K562 (cell line): ENCODE results near the gene IQGAP3. TPM values are rescaled to one million over a fixed set of nuclear protein-coding genes. Genes with fewer than 3 reads are reported as not detected.

Experiments used
- ATAC-seq: fragments of 200-7000 bp; cut with Tn5 transposase; 3 replicates; pipeline ENCODE4 v1.9.1; 2020; ENCODE audit warnings: moderate library complexity
- BruUV-seq: library from RNA; stranded (reverse); fragments of 400-500 nt; replicated peaks from 2 replicates; lab custom pipeline; 2021; lab: Mats Ljungman, UMichigan
- CTCF ChIA-PET: fragments of 300-600 bp; formaldehyde crosslinking; extraction: SDS; loops from one replicate; lab custom pipeline; 2021; ENCODE audit warnings: low intra/inter-chr PET ratio; lab: Yijun Ruan, JAX
- POLR2A ChIA-PET: fragments of 300-600, 350-650 bp; sonication (Branson Sonifier 250); formaldehyde crosslinking; extraction: SDS; loops from one replicate; lab custom pipeline; 2021; ENCODE audit warnings: antibody characterized with exemption, inconsistent platforms; lab: Yijun Ruan, JAX
- DNase-seq, 4 experiments: peaks; one replicate each; pipeline versions ENCODE4 v3.0.0 to v3.0.0-alpha.2; 2011 to 2018; ENCODE audit warnings: low spot score in 3 of 4, mixed read lengths in 3 of 4; ENCODE audit errors: extremely low read depth in 1 of 4
- FAIRE-seq: peaks from 2 replicates; lab custom pipeline; 2011; peaks lifted over from hg19 to GRCh38; lab: Jason Lieb, UNC
- H2AFZ ChIP-seq: 2 replicates; pipeline ENCODE4 v1.6.0; 2011; ENCODE audit warnings: low read depth, low read length, control low read depth, inconsistent platforms
- H3K27ac ChIP-seq: fragments of 200-600 bp; 3 replicates; pipeline ENCODE4 v1.8.0; 2011; ENCODE audit warnings: low read depth, mild to moderate bottlenecking, control low read depth, inconsistent platforms, low read length, moderate library complexity, mixed read lengths; ENCODE audit errors: extremely low read depth
- H3K27me3 ChIP-seq, 2 experiments: fragments of 300-600 bp in 1 of 2; 2 replicates in 1 of 2; 3 replicates in 1 of 2; pipeline versions ENCODE4 v1.6.0 to v1.8.0; 2011; ENCODE audit warnings: inconsistent platforms in 2 of 2, low read length in 2 of 2, mild to moderate bottlenecking in 1 of 2, mixed read lengths in 1 of 2, moderate library complexity in 1 of 2; ENCODE audit not compliant: control insufficient read depth in 2 of 2, insufficient read depth in 2 of 2
- H3K36me3 ChIP-seq: fragments of 300-600 bp; 3 replicates; pipeline ENCODE4 v1.8.0; 2011; ENCODE audit warnings: mild to moderate bottlenecking, low read length, inconsistent platforms; ENCODE audit not compliant: control insufficient read depth, insufficient read depth
- H3K4me1 ChIP-seq, 2 experiments: fragments of 200-600 bp in 1 of 2; replicated peaks in 1 of 2; 2 replicates in 1 of 2; 3 replicates in 1 of 2; pipeline versions ENCODE4 v1.5.1 to v1.8.0; 2011; ENCODE audit warnings: inconsistent platforms in 2 of 2, low read length in 2 of 2, mild to moderate bottlenecking in 1 of 2, mixed read lengths in 1 of 2, moderate library complexity in 1 of 2; ENCODE audit not compliant: control insufficient read depth in 2 of 2, insufficient read depth in 2 of 2
- H3K4me2 ChIP-seq: 2 replicates; pipeline ENCODE4 v1.6.1; 2011; ENCODE audit warnings: low read length, control low read depth, inconsistent platforms, mixed read lengths; ENCODE audit not compliant: insufficient read depth
- H3K4me3 ChIP-seq: fragments of 200-600 bp; sonication (generic), shearing (Covaris generic); 2 replicates; pipeline ENCODE4 v1.5.1; 2016; ENCODE audit warnings: control low read depth, inconsistent platforms
- H3K79me2 ChIP-seq: fragments of 200-600 bp; 3 replicates; pipeline ENCODE4 v1.8.0; 2011; ENCODE audit warnings: low read length, inconsistent platforms; ENCODE audit not compliant: control insufficient read depth, insufficient read depth
- H3K9ac ChIP-seq, 2 experiments: 2 replicates each; pipeline versions ENCODE4 v1.6.0 to v1.6.1; 2011; ENCODE audit warnings: low read depth in 2 of 2, low read length in 2 of 2, control low read depth in 1 of 2, inconsistent platforms in 1 of 2, mild to moderate bottlenecking in 1 of 2, mixed read lengths in 1 of 2; ENCODE audit not compliant: insufficient read depth in 1 of 2
- H3K9me1 ChIP-seq: one replicate; pipeline ENCODE4 v1.6.0; 2011; ENCODE audit warnings: inconsistent platforms, mild to moderate bottlenecking, low read length, moderate library complexity; ENCODE audit not compliant: control insufficient read depth, insufficient read depth
- H3K9me3 ChIP-seq: replicated peaks from 2 replicates; pipeline ENCODE4 v1.5.1; 2011; ENCODE audit warnings: low read depth, low read length, inconsistent platforms; ENCODE audit not compliant: control insufficient read depth, insufficient read depth
- H4K20me1 ChIP-seq: replicated peaks from 2 replicates; pipeline ENCODE4 v1.6.1; 2011; ENCODE audit warnings: low read length, inconsistent platforms, mixed read lengths; ENCODE audit not compliant: control insufficient read depth, insufficient read depth
- BCL6 ChIP-seq: fragments of 250-450 bp; sonication (Bioruptor Pico); IDR thresholded peaks from 2 replicates; pipeline ENCODE4 v1.4.0; 2020
- ETS1 ChIP-seq: conservative IDR thresholded peaks from 2 replicates; pipeline ENCODE4 v1.6.1; 2011; ENCODE audit warnings: low read depth, mild to moderate bottlenecking, low read length; ENCODE audit not compliant: control insufficient read depth
- PBX2 ChIP-seq, 2 experiments: IDR thresholded peaks in 1 of 2; conservative IDR thresholded peaks in 1 of 2; 2 replicates each; pipeline ENCODE4 v1.6.1; 2016; ENCODE audit warnings: low read depth in 2 of 2, mild to moderate bottlenecking in 1 of 2, missing compliant biosample characterization in 1 of 2, missing genetic modification characterization in 1 of 2, moderate library complexity in 1 of 2
- ZNF79 ChIP-seq: fragments of 250-450 bp; sonication (Bioruptor Pico); IDR thresholded peaks from 2 replicates; pipeline ENCODE4 v1.4.0; 2020; ENCODE audit warnings: low read depth, mild to moderate bottlenecking, moderate library complexity
- WGBS: fragments of 100-300 bp; shearing (Covaris generic); methylation state at CpG from one replicate; pipeline ENCODE4 v1.1.6; 2016; ENCODE audit warnings: low coverage, mixed read lengths; ENCODE audit not compliant: insufficient coverage; ENCODE audit errors: missing lambda C conversion rate; 5-methylcytosine and 5-hydroxymethylcytosine counted together
- in situ Hi-C: fragments of 300-500 bp; cut with MboI; formaldehyde crosslinking; loops from 4 replicates; pipeline ENCODE4 v1.15.0; 2018; ENCODE audit warnings: inconsistent platforms, mixed read lengths
- intact Hi-C: fragments of 100-400 bp; cut with micrococcal nuclease; formaldehyde crosslinking; loops from 2 replicates; pipeline ENCODE4 v1.14.2; 2022
- polyA plus RNA-seq, 8 experiments: library from polyadenylated mRNA; depleted of rRNA in 4 of 8; stranded (reverse) in 5 of 8; unstranded in 3 of 8; fragments of >200 nt; fragmentation: Nextera tagmentation in 2 of 8; fragmentation: Illumina TruSeq in 1 of 8; extraction: Ambion mirVana in 2 of 8; extraction: Trizol in 1 of 8; gene quantifications; 2 replicates each; pipeline versions ENCODE4 v1.2.1 to v1.2.3, GENCODE V29; 2011 to 2014; ENCODE audit warnings: inconsistent platforms in 1 of 8, missing spikeins in 1 of 8
- total RNA-seq, 7 experiments: library from RNA; depleted of rRNA in 6 of 7; stranded (reverse); fragments of >200 nt in 6 of 7; fragmentation: Illumina TruSeq in 2 of 7; extraction: Trizol in 2 of 7; gene quantifications; 2 replicates each; pipeline versions ENCODE4 v1.2.1 to v1.2.3, GENCODE V29; 2011 to 2021; ENCODE audit warnings: low replicate concordance in 1 of 7
- TF ChIP-seq, protein P1 (sequence below), 2 experiments: fragments of 450-650 bp in 1 of 2; sonication (generic) in 1 of 2; formaldehyde crosslinking in 1 of 2; IDR thresholded peaks; 2 replicates each; pipeline versions ENCODE4 v1.7.1 to v1.9.0; 2016 to 2022; ENCODE audit warnings: inconsistent platforms in 1 of 2, mild to moderate bottlenecking in 1 of 2, missing genetic modification reagents in 1 of 2

The IQGAP3 gene
- total and polyA plus RNA-seq, 9 of the 15 experiments (the other 6 are each of a cell fraction or from before 2014, with no cell fraction given): 1.4 to 16.6 (median 11.9) TPM

DNA sequence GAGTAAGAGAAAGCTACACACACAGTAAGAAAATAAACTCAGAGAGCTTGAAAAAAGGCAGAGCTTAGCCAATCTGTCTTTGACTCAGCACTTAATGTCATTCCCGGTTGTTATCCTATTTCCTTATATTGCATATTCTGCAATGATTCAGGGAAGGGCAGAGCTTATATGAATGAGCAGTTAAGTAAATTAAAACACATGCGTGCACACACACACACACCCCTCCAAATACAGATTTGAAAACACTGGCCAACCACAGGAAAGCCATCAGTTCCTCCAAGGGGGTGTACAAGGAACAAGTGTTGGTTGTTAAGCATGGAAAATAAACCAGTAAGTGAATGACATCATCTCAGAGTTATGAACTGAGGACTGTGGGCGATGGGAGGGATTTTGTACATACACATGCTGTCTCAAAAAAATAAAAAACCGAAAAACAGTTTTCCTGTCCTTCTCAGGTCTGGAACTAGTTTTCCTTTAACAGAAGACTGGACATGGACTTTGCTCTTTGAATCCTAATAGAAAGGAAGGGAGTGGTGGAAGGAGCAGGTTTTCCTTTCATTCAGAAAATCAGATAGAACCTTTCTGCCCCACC lies 1.0 kb downstream of the IQGAP3 start (continued):
- TF ChIP-seq ETS1 (no peak), ZNF79 (no peak), BCL6 (CRISPR knock-in tag) (no peak)

GRCh38 chr1:156566436-156566835 lies 5.9 kb downstream of the IQGAP3 start:
- WGBS: 66% methylated on average over 4 of the region's 4 CpGs
- H3K4me2 ChIP-seq: no peak overlapping the region
- peaks cover 24% of the 10 kb centered on the region for H3K36me3 ChIP-seq
- ATAC-seq (peak; percentile 23; the same call in 1 of the 3 replicates), DNase-seq (no peak), FAIRE-seq (no peak)
- intact Hi-C loops (no loop called here), in situ Hi-C loops (no loop called here)
- BruUV-seq: no TSS peak
- peaks cover 13% of the 10 kb centered on the region; the same call in 2 of the 3 replicates for H3K79me2 ChIP-seq
- H3K9ac ChIP-seq: no peak overlapping the region
- H4K20me1 ChIP-seq: no peaks in the 10 kb centered on the region; the same call in 1 of the 2 replicates
- CTCF ChIA-PET: no interaction called here
- H3K27ac ChIP-seq: no peak overlapping the region
- H3K9me1 ChIP-seq: peaks cover 4% of the 10 kb centered on the region
- POLR2A ChIA-PET: interaction anchor here (0.7 to 1.4 kb wide), 4 partner anchors 12 to 69 kb away, joined by 3 to 4 read pairs (median 4); no protein-coding TSS in a partner anchor
- no peaks in the 10 kb centered on the region for H3K9me3 ChIP-seq
- H3K4me1 ChIP-seq: peaks cover 0 to 7% of the 10 kb centered on the region in 2 experiments; a peak in 3 of 5 replicates
- H3K27me3 ChIP-seq: no peaks in the 10 kb centered on the region
- no peak overlapping the region for H2AFZ ChIP-seq
- H3K4me3 ChIP-seq: no peak overlapping the region
- no peak for TF ChIP-seq PBX2 (CRISPR knock-in tag; IDR thresholded peaks at IDR 0.05; ENCODE audit: low read depth)
- TF ChIP-seq PBX2 (tag; conservative IDR thresholded peaks at IDR 0.05; ENCODE audit: low read depth): 0 out of 2 replicates have a peak, but pooled peaks have one; percentile 14
- TF ChIP-seq, protein P1, sequence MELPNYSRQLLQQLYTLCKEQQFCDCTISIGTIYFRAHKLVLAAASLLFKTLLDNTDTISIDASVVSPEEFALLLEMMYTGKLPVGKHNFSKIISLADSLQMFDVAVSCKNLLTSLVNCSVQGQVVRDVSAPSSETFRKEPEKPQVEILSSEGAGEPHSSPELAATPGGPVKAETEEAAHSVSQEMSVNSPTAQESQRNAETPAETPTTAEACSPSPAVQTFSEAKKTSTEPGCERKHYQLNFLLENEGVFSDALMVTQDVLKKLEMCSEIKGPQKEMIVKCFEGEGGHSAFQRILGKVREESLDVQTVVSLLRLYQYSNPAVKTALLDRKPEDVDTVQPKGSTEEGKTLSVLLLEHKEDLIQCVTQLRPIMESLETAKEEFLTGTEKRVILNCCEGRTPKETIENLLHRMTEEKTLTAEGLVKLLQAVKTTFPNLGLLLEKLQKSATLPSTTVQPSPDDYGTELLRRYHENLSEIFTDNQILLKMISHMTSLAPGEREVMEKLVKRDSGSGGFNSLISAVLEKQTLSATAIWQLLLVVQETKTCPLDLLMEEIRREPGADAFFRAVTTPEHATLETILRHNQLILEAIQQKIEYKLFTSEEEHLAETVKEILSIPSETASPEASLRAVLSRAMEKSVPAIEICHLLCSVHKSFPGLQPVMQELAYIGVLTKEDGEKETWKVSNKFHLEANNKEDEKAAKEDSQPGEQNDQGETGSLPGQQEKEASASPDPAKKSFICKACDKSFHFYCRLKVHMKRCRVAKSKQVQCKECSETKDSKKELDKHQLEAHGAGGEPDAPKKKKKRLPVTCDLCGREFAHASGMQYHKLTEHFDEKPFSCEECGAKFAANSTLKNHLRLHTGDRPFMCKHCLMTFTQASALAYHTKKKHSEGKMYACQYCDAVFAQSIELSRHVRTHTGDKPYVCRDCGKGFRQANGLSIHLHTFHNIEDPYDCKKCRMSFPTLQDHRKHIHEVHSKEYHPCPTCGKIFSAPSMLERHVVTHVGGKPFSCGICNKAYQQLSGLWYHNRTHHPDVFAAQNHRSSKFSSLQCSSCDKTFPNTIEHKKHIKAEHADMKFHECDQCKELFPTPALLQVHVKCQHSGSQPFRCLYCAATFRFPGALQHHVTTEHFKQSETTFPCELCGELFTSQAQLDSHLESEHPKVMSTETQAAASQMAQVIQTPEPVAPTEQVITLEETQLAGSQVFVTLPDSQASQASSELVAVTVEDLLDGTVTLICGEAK (IDR thresholded peaks at IDR 0.05): peak; percentile 47; the same call in 1 of the 2 replicates
- TF ChIP-seq, protein P1 (CRISPR knock-in tag; IDR thresholded peaks at IDR 0.05): no peak
